H1 (cell line): Measurements from ENCODE around the gene UBR2. TPM values are rescaled to one million over a fixed set of nuclear protein-coding genes. Genes with fewer than 3 reads are reported as not detected.

Experiments
- CTCF ChIA-PET: fragments of 300-600 bp; sonication (Branson Sonifier 250); formaldehyde crosslinking; loops from one replicate; lab custom pipeline; 2021; ENCODE audit not compliant: partially characterized antibody; lab: Charles Lee
- POLR2A ChIA-PET: fragments of 300-600 bp; sonication (Branson Sonifier 250); formaldehyde crosslinking; loops from one replicate; lab custom pipeline; 2021; ENCODE audit warnings: inconsistent platforms; ENCODE audit not compliant: partially characterized antibody; lab: Charles Lee
- DNase-seq, 2 experiments: peaks; one replicate each; pipeline versions ENCODE4 v3.0.0 to v3.0.0-alpha.2; 2010 to 2022; ENCODE audit warnings: low spot score in 2 of 2, low read depth in 1 of 2, mixed read lengths in 1 of 2
- FAIRE-seq: peaks from 2 replicates; lab custom pipeline; 2011; peaks lifted over from hg19 to GRCh38; lab: Jason Lieb, UNC
- H2AFZ ChIP-seq: 2 replicates; pipeline ENCODE4 v1.8.1; 2012; ENCODE audit warnings: low read length, inconsistent platforms
- H2AK5ac ChIP-seq: 2 replicates; pipeline ENCODE4 v1.6.1; 2013; ENCODE audit warnings: low read depth, low read length
- H2BK120ac ChIP-seq: replicated peaks from 2 replicates; pipeline ENCODE3; 2013; ENCODE audit warnings: low read depth, low read length, inconsistent platforms
- H2BK12ac ChIP-seq: 2 replicates; pipeline ENCODE4 v1.6.1; 2013; ENCODE audit warnings: low read depth, low read length
- H2BK15ac ChIP-seq: 2 replicates; pipeline ENCODE4 v1.6.1; 2013; ENCODE audit warnings: low read length
- H2BK20ac ChIP-seq: 2 replicates; pipeline ENCODE4 v1.6.1; 2013; ENCODE audit warnings: low read length
- H2BK5ac ChIP-seq: 2 replicates; pipeline ENCODE4 v1.6.1; 2013; ENCODE audit warnings: low read depth, low read length
- H3K14ac ChIP-seq: 2 replicates; pipeline ENCODE4 v1.6.1; 2013; ENCODE audit warnings: inconsistent platforms; ENCODE audit not compliant: insufficient read length
- H3K18ac ChIP-seq: 2 replicates; pipeline ENCODE4 v1.6.1; 2013; ENCODE audit warnings: low read length; ENCODE audit errors: extremely low read depth
- H3K23ac ChIP-seq: 2 replicates; pipeline ENCODE4 v1.6.1; 2013; ENCODE audit warnings: inconsistent platforms; ENCODE audit not compliant: insufficient read length
- H3K23me2 ChIP-seq: 2 replicates; pipeline ENCODE4 v1.6.1; 2013; ENCODE audit warnings: low read depth, low read length
- H3K27ac ChIP-seq: 2 replicates; pipeline ENCODE4 v1.6.1; 2011; ENCODE audit warnings: low read depth, low read length, inconsistent platforms
- H3K27me3 ChIP-seq, 4 experiments: replicated peaks in 1 of 4; 1 replicate in 1 of 4; 2 replicates in 3 of 4; pipeline versions ENCODE4 v1.6.1 to v1.8.1; 2011 to 2013; ENCODE audit warnings: low read length in 3 of 4, mild to moderate bottlenecking in 3 of 4, inconsistent platforms in 2 of 4, mixed read lengths in 2 of 4, moderate library complexity in 1 of 4; ENCODE audit not compliant: control insufficient read depth in 3 of 4, insufficient read depth in 3 of 4; ENCODE audit errors: extremely low read depth in 1 of 4
- H3K36me3 ChIP-seq, 4 experiments: 2 replicates each; pipeline versions ENCODE4 v1.6.1 to v1.8.1; 2011 to 2013; ENCODE audit warnings: mild to moderate bottlenecking in 4 of 4, low read length in 3 of 4, moderate library complexity in 2 of 4, control low read depth in 1 of 4, inconsistent platforms in 1 of 4; ENCODE audit not compliant: insufficient read depth in 4 of 4, control insufficient read depth in 2 of 4
- H3K4ac ChIP-seq: replicated peaks from 2 replicates; pipeline ENCODE3; 2013; ENCODE audit warnings: low read length, low read depth, mixed read lengths, inconsistent platforms; ENCODE audit not compliant: insufficient read length
- H3K4me1 ChIP-seq, 4 experiments: replicated peaks in 1 of 4; 1 replicate in 1 of 4; 2 replicates in 3 of 4; pipeline versions ENCODE4 v1.6.1 to v1.8.1; 2011 to 2013; ENCODE audit warnings: low read length in 3 of 4, inconsistent platforms in 2 of 4, mixed read lengths in 1 of 4; ENCODE audit not compliant: insufficient read depth in 4 of 4, control insufficient read depth in 3 of 4
- H3K4me2 ChIP-seq, 2 experiments: 2 replicates each; pipeline versions ENCODE4 v1.6.1 to v1.8.1; 2011 to 2013; ENCODE audit warnings: low read depth in 2 of 2, low read length in 2 of 2, control low read depth in 1 of 2, inconsistent platforms in 1 of 2, mild to moderate bottlenecking in 1 of 2; ENCODE audit not compliant: insufficient read depth in 1 of 2
- H3K4me3 ChIP-seq, 4 experiments: fragments of 200-600, 300-600 bp in 1 of 4; sonication (generic), shearing (Covaris generic), sonication (Bioruptor Twin) in 1 of 4; 2 replicates each; pipeline versions ENCODE4 v1.5.1 to v1.8.1; 2011 to 2016; ENCODE audit warnings: low read length in 4 of 4, low read depth in 3 of 4, control low read depth in 2 of 4, inconsistent platforms in 2 of 4, mild to moderate bottlenecking in 2 of 4, mixed read lengths in 1 of 4, moderate library complexity in 1 of 4; ENCODE audit not compliant: insufficient read depth in 2 of 4; ENCODE audit errors: extremely low read depth in 1 of 4
- H3K56ac ChIP-seq: replicated peaks from 2 replicates; pipeline ENCODE3; 2013; ENCODE audit warnings: low read depth, mild to moderate bottlenecking, mixed read lengths, low read length, inconsistent platforms; ENCODE audit not compliant: insufficient read length
- H3K79me1 ChIP-seq: 2 replicates; pipeline ENCODE4 v1.6.1; 2013; ENCODE audit warnings: low read depth, low read length, control low read depth
- H3K79me2 ChIP-seq, 2 experiments: 2 replicates each; pipeline versions ENCODE4 v1.6.1 to v1.8.1; 2012 to 2013; ENCODE audit warnings: low read length in 2 of 2, mild to moderate bottlenecking in 2 of 2, inconsistent platforms in 1 of 2; ENCODE audit not compliant: insufficient read depth in 2 of 2, control insufficient read depth in 1 of 2
- H3K9ac ChIP-seq, 4 experiments: replicated peaks in 1 of 4; 1 replicate in 1 of 4; 2 replicates in 3 of 4; pipeline versions ENCODE4 v1.6.1 to v1.8.1; 2011 to 2013; ENCODE audit warnings: low read depth in 3 of 4, low read length in 3 of 4, control low read depth in 2 of 4, mild to moderate bottlenecking in 2 of 4, moderate library complexity in 2 of 4, inconsistent platforms in 1 of 4; ENCODE audit errors: extremely low read depth in 1 of 4
- H3K9me3 ChIP-seq, 2 experiments: 2 replicates each; pipeline versions ENCODE4 v1.6.1 to v1.8.1; 2012 to 2013; ENCODE audit warnings: mild to moderate bottlenecking in 2 of 2, moderate library complexity in 2 of 2, control low read depth in 1 of 2, inconsistent platforms in 1 of 2, low read depth in 1 of 2, low read length in 1 of 2, mixed read lengths in 1 of 2; ENCODE audit not compliant: insufficient read depth in 2 of 2
- H4K20me1 ChIP-seq, 2 experiments: replicated peaks in 1 of 2; 2 replicates each; pipeline versions ENCODE3 to v1.8.1; 2011 to 2013; ENCODE audit warnings: inconsistent platforms in 2 of 2, low read length in 2 of 2, mild to moderate bottlenecking in 1 of 2; ENCODE audit not compliant: insufficient read depth in 2 of 2, control insufficient read depth in 1 of 2
- H4K5ac ChIP-seq: 2 replicates; pipeline ENCODE4 v1.6.1; 2013; ENCODE audit warnings: low read length, low read depth, mixed read lengths, inconsistent platforms; ENCODE audit not compliant: insufficient read length
- H4K8ac ChIP-seq: 2 replicates; pipeline ENCODE4 v1.8.0; 2013; ENCODE audit warnings: mild to moderate bottlenecking, moderate library complexity, low read length, inconsistent platforms; ENCODE audit not compliant: insufficient read depth; ENCODE audit errors: extremely low read depth
- H4K91ac ChIP-seq: replicated peaks from 2 replicates; pipeline ENCODE3; 2013; ENCODE audit warnings: low read length, mixed read lengths, inconsistent platforms; ENCODE audit not compliant: insufficient read length
- BACH1 ChIP-seq: IDR thresholded peaks from 2 replicates; pipeline ENCODE4 v1.6.1; 2012; ENCODE audit warnings: low read length, improper control_type of control experiment
- CTBP2 ChIP-seq: IDR thresholded peaks from 2 replicates; pipeline ENCODE4 v1.7.0; 2011; ENCODE audit warnings: borderline replicate concordance, mild to moderate bottlenecking, moderate library complexity, mixed read lengths, low read length; ENCODE audit not compliant: insufficient read depth, insufficient read length
- CTCF ChIP-seq, 3 experiments: IDR thresholded peaks; 1 replicate in 2 of 3; 2 replicates in 1 of 3; pipeline versions ENCODE4 v1.5.1 to v1.6.1; 2011; ENCODE audit warnings: low read length in 3 of 3, mild to moderate bottlenecking in 3 of 3, inconsistent platforms in 2 of 3, low read depth in 1 of 3, moderate library complexity in 1 of 3; ENCODE audit not compliant: insufficient read depth in 1 of 3; ENCODE audit errors: control extremely low read depth in 1 of 3
- HDAC2 ChIP-seq, 2 experiments: fragments of 300-600 bp in 1 of 2; sonication (generic) in 1 of 2; IDR thresholded peaks; 2 replicates each; pipeline ENCODE4 v1.6.1; 2011 to 2012; ENCODE audit warnings: low read depth in 2 of 2, low read length in 2 of 2, mild to moderate bottlenecking in 2 of 2, moderate library complexity in 2 of 2, borderline replicate concordance in 1 of 2, inconsistent platforms in 1 of 2
- KDM4A ChIP-seq: IDR thresholded peaks from one replicate; pipeline ENCODE4 v1.7.1; 2012; ENCODE audit warnings: low read depth, mild to moderate bottlenecking, moderate library complexity, low read length, inconsistent platforms; ENCODE audit not compliant: severe bottlenecking
- PHF8 ChIP-seq: fragments of 200-600 bp; sonication (generic); conservative IDR thresholded peaks from 2 replicates; pipeline ENCODE4 v1.7.1; 2012; ENCODE audit warnings: low read depth, mild to moderate bottlenecking, inconsistent platforms, low read length, moderate library complexity
- RAD21 ChIP-seq, 2 experiments: IDR thresholded peaks in 1 of 2; conservative IDR thresholded peaks in 1 of 2; 2 replicates each; pipeline ENCODE4 v1.6.1; 2011; ENCODE audit warnings: low read depth in 2 of 2, low read length in 2 of 2, improper control_type of control experiment in 1 of 2, inconsistent platforms in 1 of 2, mild to moderate bottlenecking in 1 of 2, moderate library complexity in 1 of 2
- RBBP5 ChIP-seq: IDR thresholded peaks from 2 replicates; pipeline ENCODE4 v1.7.1; 2012; ENCODE audit warnings: low read depth, mild to moderate bottlenecking, inconsistent platforms, low read length, moderate library complexity, borderline replicate concordance
- SP4 ChIP-seq: IDR thresholded peaks from 2 replicates; pipeline ENCODE4 v1.6.1; 2012; ENCODE audit warnings: low read length, inconsistent platforms
- YY1 ChIP-seq: IDR thresholded peaks from 2 replicates; pipeline ENCODE4 v1.6.1; 2011; ENCODE audit warnings: low read depth, mild to moderate bottlenecking, low read length
- polyA plus RNA-seq, 7 experiments: library from polyadenylated mRNA; depleted of rRNA in 3 of 7; stranded (reverse) in 5 of 7; unstranded in 2 of 7; fragments of >200 nt in 5 of 7; fragments of 200-250 nt in 2 of 7; gene quantifications; 1 replicate in 5 of 7; 2 replicates in 1 of 7; 4 replicates in 1 of 7; pipeline versions ENCODE4 v1.2.1 to v1.2.3, GENCODE V29; 2011 to 2013; ENCODE audit warnings: missing spikeins in 2 of 7, mixed read lengths in 2 of 7
- total RNA-seq: library from RNA; stranded (reverse); fragmentation: NEBNext Ultra II Directional; extraction: Animal tissue kit (Norgen Biotek cat#: 25700); gene quantifications from 2 replicates; pipeline ENCODE4 v1.2.1, GENCODE V29; 2021

The UBR2 gene
- total and polyA plus RNA-seq, 2 of the 8 experiments (the other 6 are each of a cell fraction or from before 2014, with no cell fraction given): 6.5 to 19.5 TPM

- H3K4ac ChIP-seq: no peak overlapping the region
- TF ChIP-seq RBBP5 (no peak), CTCF (IDR thresholded peaks at IDR 0.05; ENCODE audit: control extremely low read depth in 1 of 3, insufficient read depth in 1 of 3, low read depth in 1 of 3, low read length in 3 of 3) (peak in 2 of 3 experiments; percentile 75 to 93; a peak in 3 of 4 replicates), YY1 (no peak), KDM4A (no peak), PHF8 (no peak), SP4 (no peak), RAD21 (IDR thresholded peaks at IDR 0.05 in 1 of 2, conservative IDR thresholded peaks at IDR 0.05 in 1 of 2; ENCODE audit: low read depth in 2 of 2, low read length in 2 of 2) (peak; percentile 68 to 75), BACH1 (no peak), HDAC2 (IDR thresholded peaks at IDR 0.05; ENCODE audit: borderline replicate concordance in 1 of 2, low read depth in 2 of 2, low read length in 2 of 2) (peak in 1 of 2 experiments; percentile 54; a peak in 1 of 4 replicates), CTBP2 (no peak)
Observed at GRCh38 chr6:42532038-42532669, 31.7 kb upstream of the UBR2 start.

More at GRCh38 chr6:42532038-42532669, 31.7 kb upstream of the UBR2 start:
- Histone ChIP-seq H2AK5ac (no peak overlapping the region), H3K4me1 (no peaks in the 10 kb centered on the region), H4K8ac (no peak overlapping the region), H4K5ac (no peak overlapping the region), H3K36me3 (no peaks in the 10 kb centered on the region), H3K14ac (no peak overlapping the region), H3K23me2 (no peaks in the 10 kb centered on the region), H3K27me3 (no peaks in the 10 kb centered on the region), H3K4me2 (no peak overlapping the region), H3K79me2 (no peaks in the 10 kb centered on the region), H2BK20ac (no peak overlapping the region), H2AFZ (peak overlapping the region; percentile 25; the same call in 1 of the 2 replicates), H3K23ac (no peak overlapping the region), H3K4me3 (no peak overlapping the region), H3K9ac (no peak overlapping the region), H3K18ac (no peak overlapping the region), H2BK5ac (no peak overlapping the region), H3K79me1 (no peaks in the 10 kb centered on the region), H3K56ac (no peak overlapping the region), H2BK120ac (no peak overlapping the region), H3K9me3 (no peaks in the 10 kb centered on the region), H2BK15ac (no peak overlapping the region), H4K20me1 (no peaks in the 10 kb centered on the region), H3K27ac (no peak overlapping the region), H4K91ac (no peak overlapping the region), H2BK12ac (no peak overlapping the region)
- DNase-seq (no peak), FAIRE-seq (peak; percentile 88)
- ChIA-PET CTCF (interaction anchor here (0.6 to 10.1 kb wide), 47 partner anchors 10 to 1603 kb away, joined by 3 to 88 read pairs (median 4); no protein-coding TSS in a partner anchor), POLR2A (interaction anchor here (1.9 kb wide), 1 partner anchor 16 kb away, joined by 7 read pairs; no protein-coding TSS in a partner anchor)
